Endothelial cell of umbilical vein (primary cell): Measurements from ENCODE around the gene CACNA1C. TPM values are rescaled to one million over a fixed set of nuclear protein-coding genes. Genes with fewer than 3 reads are reported as not detected.

Source experiments
- BruUV-seq: library from RNA; stranded (reverse); fragments of 400-500 nt; replicated peaks from 2 replicates; lab custom pipeline; 2021; lab: Mats Ljungman, UMichigan
- CTCF ChIA-PET: fragments of 300-600, 350-600 bp; sonication (Branson Sonifier 250); formaldehyde crosslinking; loops from one replicate; lab custom pipeline; 2021; ENCODE audit warnings: antibody characterized with exemption, inconsistent platforms; lab: Charles Lee
- POLR2A ChIA-PET: fragments of 300-600, 350-600 bp; sonication (Branson Sonifier 250); formaldehyde crosslinking; loops from one replicate; lab custom pipeline; 2021; ENCODE audit warnings: antibody characterized with exemption, inconsistent platforms; lab: Charles Lee
- DNase-seq: peaks from one replicate; pipeline ENCODE4 v3.0.0-alpha.2; 2011; ENCODE audit warnings: low read depth, low spot score
- FAIRE-seq: peaks from 2 replicates; lab custom pipeline; 2011; peaks lifted over from hg19 to GRCh38; lab: Jason Lieb, UNC
- H2AFZ ChIP-seq: 2 replicates; pipeline ENCODE4 v1.6.0; 2012; ENCODE audit warnings: low read depth, low read length, control low read depth, inconsistent platforms
- H3K27ac ChIP-seq: 2 replicates; pipeline ENCODE4 v1.5.1; 2011; ENCODE audit warnings: low read depth, mild to moderate bottlenecking, control low read depth, low read length, moderate library complexity; ENCODE audit not compliant: insufficient read depth
- H3K27me3 ChIP-seq, 2 experiments: 2 replicates each; pipeline versions ENCODE4 v1.6.0 to v1.6.1; 2011; ENCODE audit warnings: low read length in 2 of 2, mixed read lengths in 1 of 2; ENCODE audit not compliant: control insufficient read depth in 2 of 2, insufficient read depth in 2 of 2
- H3K36me3 ChIP-seq, 2 experiments: 2 replicates in 1 of 2; 3 replicates in 1 of 2; pipeline ENCODE4 v1.5.1; 2011; ENCODE audit warnings: low read length in 2 of 2, mild to moderate bottlenecking in 1 of 2, moderate library complexity in 1 of 2; ENCODE audit not compliant: control insufficient read depth in 2 of 2, insufficient read depth in 2 of 2; ENCODE audit errors: extremely low read depth in 1 of 2
- H3K4me1 ChIP-seq: 3 replicates; pipeline ENCODE4 v1.5.1; 2011; ENCODE audit warnings: mild to moderate bottlenecking, low read length; ENCODE audit not compliant: control insufficient read depth, insufficient read depth; ENCODE audit errors: extremely low read depth
- H3K4me2 ChIP-seq: 2 replicates; pipeline ENCODE4 v1.6.1; 2011; ENCODE audit warnings: low read length, control low read depth, mixed read lengths; ENCODE audit not compliant: insufficient read depth
- H3K4me3 ChIP-seq, 3 experiments: fragments of 200-600 bp in 1 of 3; sonication (generic), shearing (Covaris generic) in 1 of 3; replicated peaks in 1 of 3; 2 replicates each; pipeline ENCODE4 v1.5.1; 2011 to 2016; ENCODE audit warnings: control low read depth in 3 of 3, low read length in 3 of 3, mild to moderate bottlenecking in 2 of 3, inconsistent platforms in 1 of 3, low read depth in 1 of 3, moderate library complexity in 1 of 3; ENCODE audit not compliant: insufficient read depth in 1 of 3
- H3K79me2 ChIP-seq: 2 replicates; pipeline ENCODE4 v1.6.0; 2012; ENCODE audit warnings: low read length, inconsistent platforms; ENCODE audit not compliant: control insufficient read depth, insufficient read depth
- H3K9ac ChIP-seq: replicated peaks from 2 replicates; pipeline ENCODE3; 2011; ENCODE audit warnings: low read length, control low read depth; ENCODE audit not compliant: insufficient read depth; ENCODE audit errors: extremely low read depth
- H3K9me1 ChIP-seq: replicated peaks from 3 replicates; pipeline ENCODE4 v1.6.0; 2011; ENCODE audit warnings: mild to moderate bottlenecking, low read length; ENCODE audit not compliant: control insufficient read depth, insufficient read depth; ENCODE audit errors: extremely low read depth
- H3K9me3 ChIP-seq: replicated peaks from 2 replicates; pipeline ENCODE4 v1.5.1; 2012; ENCODE audit warnings: low read length, inconsistent platforms; ENCODE audit not compliant: control insufficient read depth, insufficient read depth
- H4K20me1 ChIP-seq: replicated peaks from 2 replicates; pipeline ENCODE3; 2011; ENCODE audit warnings: mild to moderate bottlenecking, low read length; ENCODE audit not compliant: control insufficient read depth, insufficient read depth; ENCODE audit errors: extremely low read depth
- CTCF ChIP-seq, 2 donors: IDR thresholded peaks; 1 replicate in 1 of 2; 2 replicates in 1 of 2; pipeline ENCODE4 v1.5.1; 2011; ENCODE audit warnings: low read length in 2 of 2, mild to moderate bottlenecking in 2 of 2, moderate library complexity in 2 of 2, control low read depth in 1 of 2, inconsistent platforms in 1 of 2, low read depth in 1 of 2; ENCODE audit not compliant: insufficient read depth in 1 of 2; ENCODE audit errors: extremely low read depth in 1 of 2
- EZH2 ChIP-seq: IDR thresholded peaks from 2 replicates; pipeline ENCODE4 v1.6.1; 2012; ENCODE audit warnings: borderline replicate concordance, low read depth, mild to moderate bottlenecking, moderate library complexity, low read length, inconsistent platforms; ENCODE audit not compliant: severe bottlenecking
- FOS ChIP-seq: IDR thresholded peaks from 2 replicates; pipeline ENCODE4 v1.6.1; 2011; ENCODE audit warnings: mild to moderate bottlenecking, low read length, moderate library complexity, borderline replicate concordance; ENCODE audit not compliant: insufficient read depth
- GATA2 ChIP-seq: IDR thresholded peaks from 2 replicates; pipeline ENCODE4 v1.7.0; 2011; ENCODE audit warnings: low read depth, mild to moderate bottlenecking, moderate library complexity, mixed read lengths, low read length; ENCODE audit not compliant: insufficient read length, insufficient read depth
- JUN ChIP-seq: IDR thresholded peaks from 2 replicates; pipeline ENCODE4 v1.6.1; 2011; ENCODE audit warnings: borderline replicate concordance, low read depth; ENCODE audit not compliant: insufficient read length, insufficient read depth
- MAX ChIP-seq: IDR thresholded peaks from 2 replicates; pipeline ENCODE4 v1.6.1; 2011; ENCODE audit not compliant: insufficient read depth, insufficient read length
- MYC ChIP-seq: IDR thresholded peaks from one replicate; pipeline ENCODE4 v1.6.1; 2011; ENCODE audit warnings: mild to moderate bottlenecking, low read depth, low read length
- POLR2A ChIP-seq: IDR thresholded peaks from 2 replicates; pipeline ENCODE4 v1.6.1; 2012; ENCODE audit warnings: low read depth, mild to moderate bottlenecking, control low read depth, low read length
- POLR2AphosphoS5 ChIP-seq: IDR thresholded peaks from 2 replicates; pipeline ENCODE4 v1.6.1; 2012; ENCODE audit warnings: low read depth, mild to moderate bottlenecking, control low read depth, low read length, moderate library complexity; ENCODE audit not compliant: insufficient read depth
- dilution Hi-C: fragments of 300-500 bp; cut with MboI; formaldehyde crosslinking; loops from one replicate; pipeline ENCODE4 v1.15.0; 2019; ENCODE audit warnings: low sequenced_read_pairs; ENCODE audit not compliant: extremely low pct_ligation_motif_present
- intact Hi-C: fragments of 100-400 bp; cut with micrococcal nuclease; formaldehyde crosslinking; loops from one replicate; pipeline ENCODE4 v1.10.0; 2022
- polyA plus RNA-seq, 4 experiments: library from polyadenylated mRNA; depleted of rRNA in 3 of 4; stranded (reverse) in 3 of 4; unstranded in 1 of 4; fragments of >200 nt; gene quantifications; 2 replicates each; pipeline versions ENCODE4 v1.2.1 to v1.2.3, GENCODE V29; 2011 to 2012; ENCODE audit warnings: missing spikeins in 1 of 4
- total RNA-seq: library from RNA; stranded (reverse); gene quantifications from 2 replicates; pipeline ENCODE4 v1.2.3, GENCODE V29; 2021

Gene CACNA1C
- total and polyA plus RNA-seq, 2 donors (not counting 3 experiments of a cell fraction or from before 2014, with no cell fraction given) = not detected

GRCh38 chr12:2323532-2324255 lies 270.9 kb downstream of the CACNA1C start:
- no peaks in the 10 kb centered on the region for H3K36me3 ChIP-seq
- intact Hi-C loops (loop anchor here (1.0 kb wide), 1 partner anchor 12 kb away; no protein-coding TSS in a partner anchor), dilution Hi-C loops (no loop called here)
- DNase-seq = no peak
- POLR2A ChIA-PET = no interaction called here
- no peak overlapping the region for H3K4me3 ChIP-seq
- no peaks in the 10 kb centered on the region for H3K79me2 ChIP-seq
- H4K20me1 ChIP-seq = no peaks in the 10 kb centered on the region
- H3K4me2 ChIP-seq = no peak overlapping the region
- H3K9me1 ChIP-seq = no peaks in the 10 kb centered on the region
- no peaks in the 10 kb centered on the region for H3K9me3 ChIP-seq
- no peak overlapping the region for H3K9ac ChIP-seq
- FAIRE-seq = no peak
- BruUV-seq = no TSS peak
- CTCF ChIA-PET = interaction anchor here (1.0 kb wide), 1 partner anchor 34 kb away, joined by 4 read pairs; no protein-coding TSS in a partner anchor
- TF ChIP-seq CTCF (IDR thresholded peaks at IDR 0.05; ENCODE audit: extremely low read depth in 1 of 2, insufficient read depth in 1 of 2, low read depth in 1 of 2, low read length in 2 of 2) (no peak), JUN (no peak), POLR2A (no peak), FOS (no peak), POLR2AphosphoS5 (no peak), EZH2 (no peak), MAX (no peak), GATA2 (no peak), MYC (no peak)
- H3K27me3 ChIP-seq = peaks cover 2 to 3% of the 10 kb centered on the region in 2 experiments
- H3K27ac ChIP-seq = no peak overlapping the region
- no peaks in the 10 kb centered on the region for H3K4me1 ChIP-seq
- H2AFZ ChIP-seq = no peak overlapping the region
